NT2/D1 (cell line): Measurements from ENCODE around the gene TTC23L.

Experiments used
- DNase-seq: peaks from one replicate; pipeline ENCODE4 v3.0.0-alpha.2; 2011; ENCODE audit warnings: low read depth, low spot score
- H3K27me3 ChIP-seq: 2 replicates; pipeline ENCODE4 v1.6.0; 2011; ENCODE audit warnings: mild to moderate bottlenecking; ENCODE audit not compliant: insufficient read length, insufficient read depth
- H3K36me3 ChIP-seq: 2 replicates; pipeline ENCODE4 v1.6.1; 2011; ENCODE audit warnings: mild to moderate bottlenecking, low read length, mixed read lengths; ENCODE audit not compliant: insufficient read depth, insufficient read length
- H3K4me1 ChIP-seq: 2 replicates; pipeline ENCODE4 v1.5.1; 2011; ENCODE audit not compliant: insufficient read depth, insufficient read length
- H3K4me3 ChIP-seq: 2 replicates; pipeline ENCODE4 v1.5.1; 2011; ENCODE audit warnings: low read depth; ENCODE audit not compliant: insufficient read length
- H3K9ac ChIP-seq: 2 replicates; pipeline ENCODE4 v1.6.0; 2011; ENCODE audit warnings: low read depth; ENCODE audit not compliant: insufficient read length
- H3K9me3 ChIP-seq: 2 replicates; pipeline ENCODE4 v1.5.1; 2011; ENCODE audit warnings: mild to moderate bottlenecking, low read length; ENCODE audit not compliant: insufficient read depth
- SUZ12 ChIP-seq: IDR thresholded peaks from 2 replicates; pipeline ENCODE4 v1.6.1; 2011; ENCODE audit not compliant: insufficient read length, insufficient read depth; ENCODE audit errors: extremely low read depth
- YY1 ChIP-seq: IDR thresholded peaks from 2 replicates; pipeline ENCODE4 v1.6.1; 2011; ENCODE audit not compliant: insufficient read length, insufficient read depth
- ZNF274 ChIP-seq: IDR thresholded peaks from 2 replicates; pipeline ENCODE4 v1.6.1; 2011; ENCODE audit warnings: mild to moderate bottlenecking, low read depth, low read length

The TTC23L gene

DNA sequence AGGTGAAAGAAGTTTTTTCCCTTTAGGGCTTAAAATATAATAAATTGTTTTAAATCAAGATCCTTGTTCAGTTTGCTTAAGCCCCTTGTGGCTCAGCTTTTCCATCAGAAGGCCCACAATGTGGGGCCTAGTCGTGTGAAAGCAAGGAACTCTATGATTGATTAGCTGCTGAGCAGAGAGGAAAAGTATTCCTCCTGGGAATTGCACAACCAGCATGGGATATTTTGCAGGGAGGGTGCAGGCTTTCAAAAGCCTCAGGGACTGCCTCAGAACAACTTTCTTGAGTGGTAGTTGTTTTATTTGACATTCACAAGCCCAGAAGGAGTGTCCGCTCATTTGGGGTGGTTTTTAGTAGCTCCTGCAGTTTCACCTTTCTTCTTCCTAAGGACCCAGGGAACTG, 19.8 kb downstream of the TTC23L start:
- no peak for DNase-seq
- TF ChIP-seq YY1 (no peak), ZNF274 (no peak), SUZ12 (no peak)
- Histone ChIP-seq H3K27me3 (no peaks in the 10 kb centered on the region), H3K36me3 (no peaks in the 10 kb centered on the region), H3K4me3 (no peak overlapping the region), H3K9me3 (no peaks in the 10 kb centered on the region), H3K4me1 (no peaks in the 10 kb centered on the region), H3K9ac (no peak overlapping the region)

DNA sequence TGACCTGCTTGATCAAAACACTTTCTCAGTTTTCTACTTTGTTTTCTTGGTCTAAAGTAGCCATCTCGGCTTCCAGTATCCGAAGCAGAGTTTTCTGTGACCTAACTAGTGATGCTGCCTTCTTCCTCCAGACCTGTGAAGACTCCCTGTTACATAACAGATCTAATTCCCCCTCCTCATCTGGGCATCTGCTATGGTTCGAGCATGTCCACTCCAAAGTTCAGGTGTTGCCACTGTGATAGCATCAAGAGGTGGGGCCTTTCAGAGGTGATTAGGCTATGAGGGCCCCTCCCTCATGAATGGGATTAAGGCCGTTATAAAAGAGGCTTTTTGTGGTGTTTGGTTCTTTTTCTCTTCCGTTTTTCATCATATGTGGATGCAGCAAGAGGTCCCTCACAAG, 20.3 kb downstream of the TTC23L start:
- Histone ChIP-seq H3K4me3 (no peak overlapping the region), H3K9ac (no peak overlapping the region), H3K4me1 (no peaks in the 10 kb centered on the region), H3K27me3 (no peaks in the 10 kb centered on the region), H3K9me3 (no peaks in the 10 kb centered on the region), H3K36me3 (no peaks in the 10 kb centered on the region)
- no peak for TF ChIP-seq SUZ12
- no peak for TF ChIP-seq YY1
- TF ChIP-seq ZNF274: no peak
- no peak for DNase-seq

GRCh38 chr5:34863946-34864345, 25.0 kb downstream of the TTC23L start:
- H3K4me3 ChIP-seq: no peak overlapping the region
- H3K9me3 ChIP-seq: no peaks in the 10 kb centered on the region
- no peak overlapping the region for H3K9ac ChIP-seq
- no peak for DNase-seq
- H3K4me1 ChIP-seq: no peaks in the 10 kb centered on the region
- TF ChIP-seq YY1 (no peak), SUZ12 (no peak), ZNF274 (no peak)
- H3K27me3 ChIP-seq: no peaks in the 10 kb centered on the region
- H3K36me3 ChIP-seq: no peaks in the 10 kb centered on the region

DNA sequence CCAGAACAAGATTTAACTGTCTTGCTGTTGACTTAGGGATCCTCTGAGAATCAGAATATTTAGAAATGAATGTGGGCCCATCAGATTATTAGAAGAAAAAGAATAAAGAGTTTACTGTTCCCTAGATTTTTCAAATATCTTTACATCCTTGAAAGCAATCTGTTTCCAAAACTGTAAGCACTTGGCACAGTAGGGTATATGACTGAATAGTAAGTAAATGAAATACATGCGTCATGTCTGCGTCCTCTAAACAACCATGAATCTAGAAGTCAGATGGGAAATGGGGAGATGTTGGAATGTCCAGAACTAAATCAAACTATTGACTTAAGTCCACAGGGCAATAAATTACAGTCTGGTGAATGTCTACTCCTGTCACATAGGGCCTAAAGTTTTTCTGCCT, 26.1 kb downstream of the TTC23L start:
- H3K4me3 ChIP-seq: no peak overlapping the region
- no peaks in the 10 kb centered on the region for H3K4me1 ChIP-seq
- no peak for DNase-seq
- H3K9me3 ChIP-seq: no peaks in the 10 kb centered on the region
- H3K27me3 ChIP-seq: no peaks in the 10 kb centered on the region
- TF ChIP-seq YY1 (no peak), ZNF274 (no peak), SUZ12 (no peak)
- no peak overlapping the region for H3K9ac ChIP-seq
- no peaks in the 10 kb centered on the region for H3K36me3 ChIP-seq

- Histone ChIP-seq H3K4me1 (no peaks in the 10 kb centered on the region), H3K9me3 (no peaks in the 10 kb centered on the region), H3K4me3 (no peak overlapping the region), H3K27me3 (no peaks in the 10 kb centered on the region), H3K9ac (no peak overlapping the region), H3K36me3 (no peaks in the 10 kb centered on the region)
- no peak for DNase-seq
- TF ChIP-seq ZNF274 (no peak), YY1 (no peak), SUZ12 (no peak)
Observed at GRCh38 chr5:34866989-34867471, 28.1 kb downstream of the TTC23L start.

- DNase-seq: no peak
- no peaks in the 10 kb centered on the region for H3K4me1 ChIP-seq
- H3K27me3 ChIP-seq: no peaks in the 10 kb centered on the region
- no peak for TF ChIP-seq SUZ12
- H3K9me3 ChIP-seq: no peaks in the 10 kb centered on the region
- no peak overlapping the region for H3K9ac ChIP-seq
- H3K4me3 ChIP-seq: no peak overlapping the region
- H3K36me3 ChIP-seq: no peaks in the 10 kb centered on the region
Observed at GRCh38 chr5:34867660-34868059, 28.7 kb downstream of the TTC23L start.

- H3K27me3 ChIP-seq: no peaks in the 10 kb centered on the region
- no peak overlapping the region for H3K9ac ChIP-seq
- H3K36me3 ChIP-seq: no peaks in the 10 kb centered on the region
- H3K4me1 ChIP-seq: no peaks in the 10 kb centered on the region
- H3K9me3 ChIP-seq: no peaks in the 10 kb centered on the region
- H3K4me3 ChIP-seq: no peak overlapping the region
- TF ChIP-seq ZNF274: no peak
- TF ChIP-seq YY1: no peak
- TF ChIP-seq SUZ12: no peak
- no peak for DNase-seq
Observed at GRCh38 chr5:34868791-34869190, 29.8 kb downstream of the TTC23L start.

DNA sequence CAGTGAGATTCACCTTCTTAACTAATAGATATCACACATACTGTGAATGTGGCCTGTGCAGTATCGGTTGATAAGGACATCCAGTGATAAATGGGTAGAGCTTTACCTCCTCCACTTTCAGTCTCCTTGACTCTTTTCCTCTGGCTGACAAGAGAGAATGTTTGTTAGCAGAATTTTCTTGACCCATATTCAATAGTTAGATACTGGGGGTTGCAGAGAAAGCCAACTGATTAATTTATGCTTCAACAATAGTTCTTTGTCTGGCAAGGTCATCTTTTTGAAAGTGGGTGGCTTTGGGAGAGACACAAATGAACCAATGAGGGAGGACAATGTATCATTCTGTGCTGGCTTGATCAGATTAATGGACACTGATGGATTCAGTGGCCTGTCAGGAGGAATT, 30.3 kb downstream of the TTC23L start:
- Histone ChIP-seq H3K9me3 (no peaks in the 10 kb centered on the region), H3K27me3 (no peaks in the 10 kb centered on the region), H3K4me1 (no peaks in the 10 kb centered on the region), H3K36me3 (no peaks in the 10 kb centered on the region), H3K9ac (no peak overlapping the region), H3K4me3 (no peak overlapping the region)
- TF ChIP-seq YY1 (no peak), SUZ12 (no peak), ZNF274 (no peak)
- DNase-seq: no peak
